ENCODE results near the gene RNF141. TPM values are rescaled to one million over a fixed set of nuclear protein-coding genes. Genes with fewer than 3 reads are reported as not detected.

Gene RNF141
- polyA plus RNA-seq, 1 of the 3 experiments (the other 2 are of a cell fraction) = 6.9 TPM

- TF ChIP-seq MAX (IDR thresholded peaks at IDR 0.05; ENCODE audit: low read depth) (no peak), USF1 (IDR thresholded peaks at IDR 0.05; ENCODE audit: borderline replicate concordance, low read depth) (no peak)
Measured at GRCh38 chr11:10511181-10511621, 29.8 kb downstream of the RNF141 start (continued).

GRCh38 chr11:10506008-10506370, 35.0 kb downstream of the RNF141 start:
- no peaks in the 10 kb centered on the region for H3K27me3 ChIP-seq (ENCODE audit: insufficient read depth)
- no peak for DNase-seq
- ChIA-PET POLR2A (no interaction called here), CTCF (interaction anchor here (0.8 kb wide), 1 partner anchor 8 kb away, joined by 4 read pairs; no protein-coding TSS in a partner anchor)
- no peaks in the 10 kb centered on the region for H4K20me1 ChIP-seq (ENCODE audit: insufficient read depth)
- no peak overlapping the region for H3K4me2 ChIP-seq
- H3K4me1 ChIP-seq (ENCODE audit: control insufficient read depth in 1 of 2, insufficient read depth in 2 of 2, low read depth in 1 of 2, low read length in 1 of 2) = no peaks in the 10 kb centered on the region
- H3F3A ChIP-seq (replicated peaks; ENCODE audit: insufficient read depth) = no peaks in the 10 kb centered on the region
- H3K36me3 ChIP-seq (replicated peaks in 1 of 2; ENCODE audit: control insufficient read depth in 1 of 2, insufficient read depth in 2 of 2, low read length in 1 of 2) = peaks cover 0 to 2% of the 10 kb centered on the region in 2 experiments
- no peak overlapping the region for H2AFZ ChIP-seq (ENCODE audit: low read depth)
- no peaks in the 10 kb centered on the region for H3K79me2 ChIP-seq (ENCODE audit: insufficient read depth)
- H3K27ac ChIP-seq (ENCODE audit: low read depth in 2 of 2, low read length in 1 of 2) = no peak overlapping the region
- H3K9me2 ChIP-seq = no peaks in the 10 kb centered on the region
- TF ChIP-seq MEF2A (IDR thresholded peaks at IDR 0.05; ENCODE audit: borderline replicate concordance, low read depth) (no peak), USF2 (IDR thresholded peaks at IDR 0.05; ENCODE audit: borderline replicate concordance, low read depth, low read length) (no peak), REST (IDR thresholded peaks at IDR 0.05; ENCODE audit: low read depth, low read length) (no peak), FOSL2 (IDR thresholded peaks at IDR 0.05; ENCODE audit: borderline replicate concordance, low read depth) (no peak), MXI1 (IDR thresholded peaks at IDR 0.05; ENCODE audit: low read depth, low read length) (no peak), IRF3 (IDR thresholded peaks at IDR 0.05; ENCODE audit: low read depth, low read length) (no peak), SIN3A (IDR thresholded peaks at IDR 0.05; ENCODE audit: borderline replicate concordance, low read depth, low read length) (no peak), ELF1 (IDR thresholded peaks at IDR 0.05) (no peak)
- TF ChIP-seq, protein P1, sequence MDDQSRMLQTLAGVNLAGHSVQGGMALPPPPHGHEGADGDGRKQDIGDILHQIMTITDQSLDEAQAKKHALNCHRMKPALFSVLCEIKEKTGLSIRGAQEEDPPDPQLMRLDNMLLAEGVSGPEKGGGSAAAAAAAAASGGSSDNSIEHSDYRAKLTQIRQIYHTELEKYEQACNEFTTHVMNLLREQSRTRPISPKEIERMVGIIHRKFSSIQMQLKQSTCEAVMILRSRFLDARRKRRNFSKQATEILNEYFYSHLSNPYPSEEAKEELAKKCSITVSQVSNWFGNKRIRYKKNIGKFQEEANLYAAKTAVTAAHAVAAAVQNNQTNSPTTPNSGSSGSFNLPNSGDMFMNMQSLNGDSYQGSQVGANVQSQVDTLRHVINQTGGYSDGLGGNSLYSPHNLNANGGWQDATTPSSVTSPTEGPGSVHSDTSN (IDR thresholded peaks at IDR 0.05) = no peak
- no peaks in the 10 kb centered on the region for H3K9me3 ChIP-seq
- H3K4me3 ChIP-seq (ENCODE audit: low read depth in 2 of 2, low read length in 1 of 2) = no peak overlapping the region
- no peak overlapping the region for H3K9ac ChIP-seq

Data from SK-N-SH (cell line).